HG02642 (cell line): ENCODE measurements around the gene NRXN3.

ENCODE experiments used
- ATAC-seq: cut with Tn5 transposase; IDR thresholded peaks from one replicate; pipeline ENCODE4 v1.9.1; 2021; ENCODE audit warnings: mild to moderate bottlenecking; ENCODE audit not compliant: unreplicated experiment, poor library complexity

The NRXN3 gene

DNA sequence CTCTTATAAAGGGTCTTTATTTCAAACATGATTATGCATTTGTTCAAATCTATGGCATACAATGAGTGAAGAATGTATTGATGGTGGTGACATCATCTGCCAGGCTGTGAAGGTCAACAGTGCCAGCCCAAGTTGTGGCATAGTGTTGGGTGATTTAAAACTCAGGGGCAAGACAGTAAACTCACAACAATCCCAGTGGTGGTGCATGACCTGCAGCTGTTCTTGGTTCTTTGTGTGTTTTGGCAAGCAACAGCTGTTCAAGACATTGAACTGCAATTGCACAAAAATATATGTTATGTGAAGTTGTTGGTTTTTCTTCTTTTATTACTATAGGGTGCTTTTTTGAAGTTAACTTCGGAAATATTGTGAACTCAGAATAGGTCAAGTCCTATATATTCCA, 851.6 kb downstream of the NRXN3 start:
- ATAC-seq = no peak

DNA sequence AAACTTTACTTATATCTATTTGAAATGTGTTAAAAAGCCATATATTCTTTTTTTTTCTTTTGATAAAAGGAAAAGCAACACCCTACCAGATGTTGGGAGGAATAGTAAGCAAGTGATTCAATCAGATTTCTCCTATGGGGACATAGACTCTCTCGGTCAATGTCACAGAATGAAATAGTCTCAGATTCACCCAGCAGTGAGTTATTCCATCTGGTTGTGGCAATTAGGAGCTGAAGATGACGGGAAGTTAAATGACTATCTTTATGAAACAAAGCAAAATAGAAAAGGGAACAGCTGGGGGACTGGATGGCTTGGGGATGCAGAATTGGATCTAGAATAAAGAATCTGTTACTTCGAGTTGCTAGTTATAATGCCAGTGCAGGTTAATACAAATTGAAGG, 857.0 kb downstream of the NRXN3 start:
- no peak for ATAC-seq

DNA sequence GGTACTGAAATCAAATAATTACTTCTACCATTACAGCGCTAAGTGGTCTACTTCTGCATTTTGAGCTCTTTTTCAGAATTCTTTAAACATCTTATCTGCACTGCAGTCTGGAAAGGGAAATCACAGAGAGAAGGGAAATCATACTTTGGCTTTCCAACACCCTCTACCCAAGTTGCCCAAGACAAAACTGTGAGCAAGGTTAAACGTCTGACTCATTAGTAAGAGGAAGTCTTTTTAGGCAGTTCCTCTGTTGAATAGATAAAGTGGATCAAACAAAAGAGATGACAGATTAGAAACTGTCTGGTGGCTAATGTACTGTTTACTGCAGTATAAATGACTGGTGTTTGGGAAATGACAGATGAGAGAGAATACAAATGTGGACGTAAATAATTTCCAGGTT, 858.1 kb downstream of the NRXN3 start:
- no peak for ATAC-seq

GRCh38 chr14:79036441-79036840, 866.3 kb downstream of the NRXN3 start:
- no peak for ATAC-seq

DNA sequence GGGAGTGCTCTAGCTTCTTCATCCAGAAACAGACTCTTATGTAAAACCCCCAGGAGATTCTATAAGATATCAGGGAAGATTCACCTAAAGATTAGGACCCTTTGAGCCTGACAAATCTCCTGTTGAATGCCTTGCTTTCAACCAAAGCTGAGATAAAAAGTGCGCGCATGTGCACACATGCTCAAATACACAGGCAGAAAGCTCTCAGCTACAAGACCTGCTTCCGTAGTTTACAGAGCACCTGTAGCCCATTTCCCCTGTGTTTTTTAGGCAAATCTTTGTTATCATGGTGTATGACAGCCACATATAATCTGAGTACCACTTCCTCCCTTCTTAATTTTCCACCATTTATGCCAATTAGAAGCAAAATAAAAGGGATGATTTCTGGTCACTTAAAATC, 866.9 kb downstream of the NRXN3 start:
- ATAC-seq = no peak

GRCh38 chr14:79037593-79037992, 867.4 kb downstream of the NRXN3 start:
- no peak for ATAC-seq

GRCh38 chr14:79040790-79041189, 870.6 kb downstream of the NRXN3 start:
- no peak for ATAC-seq

- ATAC-seq = no peak
These were observed 873.2 kb downstream of the NRXN3 start for GRCh38 chr14:79043194-79043889.

GRCh38 chr14:79044894-79045624, 874.9 kb downstream of the NRXN3 start:
- ATAC-seq = no peak

DNA sequence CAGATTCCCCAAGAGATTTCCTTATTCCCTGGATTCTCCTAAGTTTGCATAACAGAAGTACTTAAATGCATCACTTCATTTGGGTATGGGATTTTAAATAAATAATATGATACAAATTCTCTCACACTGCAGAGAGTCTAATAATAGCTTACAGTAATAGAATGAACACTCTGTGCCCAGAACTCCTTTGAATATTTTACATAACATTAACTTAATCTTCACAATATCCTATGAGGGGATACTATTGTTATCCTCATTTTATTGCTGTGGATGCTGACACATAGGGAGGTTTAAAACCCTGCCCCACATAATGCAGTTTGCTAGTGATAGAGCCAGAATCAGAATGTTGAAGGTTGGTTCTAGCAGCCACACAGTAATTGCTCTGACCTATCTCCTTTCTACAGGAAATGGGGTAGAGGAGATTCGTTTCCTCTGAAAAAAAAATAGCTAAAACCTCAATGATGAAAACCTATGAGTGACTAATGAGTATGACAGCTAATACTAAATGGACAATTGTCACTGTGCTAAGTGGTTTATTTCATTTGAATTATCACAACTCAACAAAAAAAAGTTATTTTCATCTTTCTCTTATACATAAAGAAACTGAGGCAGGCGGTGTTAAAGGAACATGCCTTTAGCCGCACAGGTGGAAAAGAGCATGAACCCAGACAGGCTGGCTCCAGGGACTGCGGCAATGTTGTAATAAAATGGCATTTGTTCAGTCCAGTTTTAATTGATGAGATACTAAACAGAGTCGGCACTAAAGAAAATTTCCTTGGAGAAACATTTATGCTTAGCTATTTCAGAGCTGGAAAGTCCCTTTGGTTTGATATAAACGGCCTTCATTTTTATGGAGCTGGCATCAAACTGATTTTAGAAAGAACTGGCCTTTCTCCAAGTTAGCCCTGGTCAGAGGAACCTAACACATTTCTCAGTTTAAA, 880.9 kb downstream of the NRXN3 start:
- ATAC-seq = no peak

GRCh38 chr14:79051742-79052141, 881.6 kb downstream of the NRXN3 start:
- no peak for ATAC-seq

DNA sequence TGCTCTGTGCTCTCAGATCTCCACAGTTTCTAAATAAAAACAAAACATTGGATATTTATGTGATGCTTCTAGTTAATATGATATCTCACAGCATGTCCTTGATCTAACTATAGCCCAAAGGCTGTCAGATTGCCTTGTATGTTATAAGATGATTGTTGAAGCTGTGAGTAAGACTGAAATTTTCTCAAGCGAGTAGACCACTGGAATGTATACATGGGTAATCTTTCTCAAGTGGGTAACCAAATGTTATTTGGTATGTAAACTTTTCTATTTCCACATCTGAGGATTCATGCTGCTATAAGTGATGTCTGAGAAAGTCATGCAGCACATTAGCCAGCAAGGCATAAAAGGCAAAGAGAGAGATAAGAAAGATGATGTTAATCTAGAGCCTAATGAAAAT, 886.7 kb downstream of the NRXN3 start:
- ATAC-seq = no peak

DNA sequence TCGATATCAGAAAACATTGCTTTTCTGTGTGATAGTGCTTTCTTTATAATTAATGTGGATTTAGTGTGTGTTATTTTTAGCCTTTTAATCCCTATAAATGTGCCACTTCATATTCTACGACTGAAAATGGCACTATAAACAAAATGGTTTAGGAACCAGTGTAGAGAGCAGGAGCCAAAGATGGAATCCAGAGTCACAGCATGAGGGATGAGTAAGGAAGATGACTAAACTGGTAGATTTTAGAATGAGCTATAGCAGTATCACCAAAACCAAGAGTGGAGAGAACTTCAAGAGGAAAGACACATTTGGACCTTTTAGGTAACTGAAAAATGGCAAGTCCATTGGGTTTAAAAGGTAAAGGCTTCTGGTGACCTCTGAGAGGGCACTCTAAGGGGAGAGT, 887.2 kb downstream of the NRXN3 start:
- ATAC-seq = no peak

DNA sequence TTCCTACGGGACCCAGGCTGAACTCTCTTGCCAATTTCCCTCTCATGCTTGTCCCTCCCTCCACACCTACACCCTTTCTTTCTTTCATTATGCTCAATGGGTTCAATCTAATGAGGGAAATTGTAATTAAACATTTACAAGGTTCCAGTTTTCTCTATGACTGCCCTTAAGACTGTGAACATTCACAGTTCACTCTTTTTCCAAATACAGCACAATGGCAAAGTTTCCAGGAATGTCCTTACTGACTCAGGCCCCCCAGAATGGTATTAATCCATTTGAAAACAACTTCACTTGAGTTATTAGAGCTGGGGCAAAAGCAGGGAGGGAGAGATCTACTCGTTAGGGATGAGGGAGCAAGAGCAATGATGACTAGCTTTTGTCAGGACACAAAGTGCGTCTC, 892.1 kb downstream of the NRXN3 start:
- no peak for ATAC-seq

- ATAC-seq = no peak
These were observed 894.0 kb downstream of the NRXN3 start for GRCh38 chr14:79064214-79064613.

DNA sequence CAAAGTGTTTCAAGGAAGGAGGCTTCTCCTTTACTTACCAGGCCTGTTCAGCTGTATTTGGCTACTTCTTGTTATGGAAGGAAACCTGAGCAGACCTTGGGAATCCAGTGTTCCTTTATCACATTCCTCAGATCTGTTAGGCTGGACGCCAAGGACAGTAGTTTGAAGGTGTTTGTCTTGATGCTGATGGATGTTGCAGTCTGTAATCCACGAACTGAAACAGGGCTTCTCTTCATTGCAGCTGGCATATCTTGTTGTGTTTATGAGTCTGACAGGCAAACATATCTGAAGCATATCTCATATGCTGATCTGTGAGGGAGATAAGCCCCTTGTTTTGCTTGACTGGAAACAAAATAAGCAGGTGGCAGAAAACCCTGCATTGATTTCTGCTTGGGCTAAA, 904.3 kb downstream of the NRXN3 start:
- ATAC-seq = no peak

GRCh38 chr14:79076428-79076827, 906.3 kb downstream of the NRXN3 start:
- no peak for ATAC-seq

DNA sequence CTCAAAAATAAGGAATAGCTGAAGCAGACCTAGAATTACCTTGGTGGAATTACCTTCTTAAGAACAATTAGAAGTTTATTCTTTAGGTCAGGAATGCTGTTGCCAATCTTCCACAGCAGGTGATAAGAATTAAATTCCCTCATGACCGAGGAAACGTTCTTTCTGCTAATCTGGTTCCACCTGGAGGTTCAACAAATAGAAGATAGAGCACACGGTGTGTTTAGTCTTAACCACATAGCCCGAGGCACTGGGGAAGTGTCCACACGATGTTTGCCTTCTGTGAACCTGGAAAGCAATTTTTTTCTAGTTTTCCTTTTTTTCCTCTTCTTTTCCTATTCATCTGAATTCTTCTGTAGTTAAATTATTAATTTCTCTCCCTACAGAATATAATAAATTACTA, 906.9 kb downstream of the NRXN3 start:
- no peak for ATAC-seq

GRCh38 chr14:79080040-79080439, 909.9 kb downstream of the NRXN3 start:
- ATAC-seq = no peak

DNA sequence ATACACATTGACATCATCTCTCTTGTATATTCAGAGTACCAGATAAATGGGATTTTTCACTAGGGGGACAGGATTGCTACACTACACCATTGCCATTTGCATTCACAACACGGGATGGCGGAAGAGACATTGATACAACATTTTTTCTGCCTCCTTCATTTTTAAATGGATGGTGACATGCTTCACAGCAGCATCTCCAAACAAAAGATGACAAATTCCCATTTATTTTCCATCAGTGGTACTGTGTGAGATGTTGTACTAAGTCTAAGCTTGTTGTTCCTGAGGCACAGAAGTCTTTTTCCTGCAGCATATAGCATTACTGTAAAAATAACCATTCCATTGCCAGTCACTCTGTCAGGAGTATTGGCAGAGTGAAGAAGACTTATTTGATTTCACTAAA, 912.7 kb downstream of the NRXN3 start:
- ATAC-seq = no peak

- no peak for ATAC-seq
These were observed 913.2 kb downstream of the NRXN3 start for GRCh38 chr14:79083356-79083755.
